WERI-Rb-1 (cell line): ENCODE data around the gene KRT3.
"Not testable (repeated sequence)": the region's sequence is repeated elsewhere in the genome, so short reads cannot be mapped to it uniquely, and the experiment has no call there.

Experiments
- DNase-seq: peaks from one replicate; pipeline ENCODE4 v3.0.0-alpha.2; 2020
- H3K27ac ChIP-seq: fragments of 250-450 bp; sonication (Bioruptor Pico); 2 replicates; pipeline ENCODE4 v1.5.1; 2020; ENCODE audit warnings: mild to moderate bottlenecking, moderate library complexity
- H3K27me3 ChIP-seq: fragments of 250-450 bp; sonication (Bioruptor Pico); 2 replicates; pipeline ENCODE4 v1.5.1; 2021; ENCODE audit warnings: mild to moderate bottlenecking, low read depth, moderate library complexity; ENCODE audit not compliant: insufficient read depth, severe bottlenecking
- H3K36me3 ChIP-seq: fragments of 250-450 bp; sonication (Bioruptor Pico); 2 replicates; pipeline ENCODE4 v1.5.1; 2020; ENCODE audit warnings: mild to moderate bottlenecking, moderate library complexity
- H3K4me3 ChIP-seq: 2 replicates; pipeline ENCODE4 v1.5.1; 2011; ENCODE audit warnings: low read depth, mild to moderate bottlenecking, control low read depth, low read length
- H3K9me3 ChIP-seq: fragments of 250-450 bp; sonication (Bioruptor Pico); 2 replicates; pipeline ENCODE4 v1.5.1; 2021; ENCODE audit warnings: mild to moderate bottlenecking, moderate library complexity; ENCODE audit not compliant: severe bottlenecking
- CTCF ChIP-seq: IDR thresholded peaks from 2 replicates; pipeline ENCODE4 v1.5.1; 2011; ENCODE audit warnings: low read depth, mild to moderate bottlenecking, control low read depth, inconsistent platforms, low read length

The KRT3 gene

GRCh38 chr12:52755533-52755932 lies 40.4 kb downstream of the KRT3 start:
- no peak overlapping the region for H3K27ac ChIP-seq

DNA sequence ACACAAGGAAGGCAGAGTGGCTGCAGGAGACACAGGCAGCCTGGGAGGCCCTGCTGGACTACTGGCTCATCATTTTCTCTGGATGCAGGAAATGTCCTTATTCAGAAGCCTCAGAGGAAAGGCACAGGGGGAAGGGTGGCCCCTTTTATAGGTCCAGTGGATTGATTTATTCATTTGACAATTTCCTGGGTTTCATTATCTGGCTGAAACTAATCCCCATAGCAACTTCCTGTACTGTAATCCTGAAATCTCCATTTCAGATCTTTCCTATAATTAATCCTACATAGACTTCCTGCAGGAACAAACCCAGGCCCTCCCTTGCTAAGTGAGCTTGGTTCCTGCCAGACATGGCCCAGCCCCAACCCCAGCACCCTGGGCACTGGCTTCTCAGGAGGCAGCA lies 41.8 kb downstream of the KRT3 start:
- Histone ChIP-seq H3K9me3 (no peaks in the 10 kb centered on the region), H3K27ac (no peak overlapping the region), H3K4me3 (no peak overlapping the region), H3K36me3 (no peaks in the 10 kb centered on the region), H3K27me3 (peaks cover 37% of the 10 kb centered on the region)
- DNase-seq = no peak
- no peak for TF ChIP-seq CTCF

More at GRCh38 chr12:52755533-52755932, 40.4 kb downstream of the KRT3 start:
- no peak for TF ChIP-seq CTCF
- Histone ChIP-seq H3K36me3 (no peaks in the 10 kb centered on the region), H3K4me3 (no peak overlapping the region), H3K9me3 (peaks cover 3% of the 10 kb centered on the region), H3K27me3 (peaks cover 31% of the 10 kb centered on the region)
- DNase-seq = no peak

- H3K36me3 ChIP-seq = no peaks in the 10 kb centered on the region
- no peak for DNase-seq
- TF ChIP-seq CTCF = no peak
- H3K27me3 ChIP-seq = peaks cover 43% of the 10 kb centered on the region
- H3K9me3 ChIP-seq = no peaks in the 10 kb centered on the region
- no peak overlapping the region for H3K27ac ChIP-seq
- no peak overlapping the region for H3K4me3 ChIP-seq
Observed at GRCh38 chr12:52753283-52753682, 42.6 kb downstream of the KRT3 start.

DNA sequence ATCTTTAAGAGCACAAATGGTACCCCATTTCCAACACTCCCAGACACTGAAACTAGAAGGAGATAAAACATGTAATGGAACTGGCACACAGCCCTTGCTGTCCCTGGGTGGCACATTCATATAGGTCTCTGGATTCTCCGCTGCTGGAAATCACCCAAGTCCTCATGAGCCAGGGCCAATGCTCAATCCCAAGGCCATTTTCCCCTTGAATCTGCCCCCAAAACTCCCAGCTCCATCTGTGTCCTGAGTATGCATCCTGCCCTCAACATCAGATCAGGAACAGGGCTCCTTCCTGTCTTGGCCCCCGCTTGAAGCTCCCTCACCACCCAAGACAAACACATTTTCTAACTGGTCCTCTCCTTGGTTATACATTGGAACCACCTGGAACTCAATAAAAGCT lies 43.4 kb downstream of the KRT3 start:
- Histone ChIP-seq H3K4me3 (no peak overlapping the region), H3K27ac (no peak overlapping the region), H3K36me3 (no peaks in the 10 kb centered on the region), H3K27me3 (peaks cover 47% of the 10 kb centered on the region), H3K9me3 (no peaks in the 10 kb centered on the region)
- DNase-seq = no peak
- TF ChIP-seq CTCF = no peak

- no peak for DNase-seq
- Histone ChIP-seq H3K9me3 (no peaks in the 10 kb centered on the region), H3K4me3 (no peak overlapping the region), H3K27ac (no peak overlapping the region), H3K36me3 (no peaks in the 10 kb centered on the region), H3K27me3 (peaks cover 54% of the 10 kb centered on the region)
- TF ChIP-seq CTCF = no peak
Observed at GRCh38 chr12:52751795-52752194, 44.1 kb downstream of the KRT3 start.

- H3K36me3 ChIP-seq = not testable (repeated sequence)
- peaks cover 60% of the 10 kb centered on the region for H3K27me3 ChIP-seq
Observed at GRCh38 chr12:52750532-52750931, 45.4 kb downstream of the KRT3 start.

More at GRCh38 chr12:52750532-52750931, 45.4 kb downstream of the KRT3 start:
- H3K4me3 ChIP-seq, DNase-seq, H3K9me3 ChIP-seq, H3K27ac ChIP-seq: not testable (repeated sequence)
